Measurements from ENCODE around the gene SIX2.

- TF ChIP-seq CTCF (IDR thresholded peaks at IDR 0.05) (no peak), POLR2AphosphoS5 (IDR thresholded peaks at IDR 0.05; ENCODE audit: low read depth, low read length) (no peak)
Measured at GRCh38 chr2:44964752-44965236, 44.5 kb downstream of the SIX2 start.
